GM12801 (cell line): ENCODE data around the gene RING1.

ENCODE experiments used
- TF ChIP-seq, protein P1 (sequence below): IDR thresholded peaks from one replicate; pipeline ENCODE4 v1.5.1; 2011; ENCODE audit warnings: control low read depth; ENCODE audit not compliant: insufficient read length; ENCODE audit errors: extremely low read depth

The RING1 gene

DNA sequence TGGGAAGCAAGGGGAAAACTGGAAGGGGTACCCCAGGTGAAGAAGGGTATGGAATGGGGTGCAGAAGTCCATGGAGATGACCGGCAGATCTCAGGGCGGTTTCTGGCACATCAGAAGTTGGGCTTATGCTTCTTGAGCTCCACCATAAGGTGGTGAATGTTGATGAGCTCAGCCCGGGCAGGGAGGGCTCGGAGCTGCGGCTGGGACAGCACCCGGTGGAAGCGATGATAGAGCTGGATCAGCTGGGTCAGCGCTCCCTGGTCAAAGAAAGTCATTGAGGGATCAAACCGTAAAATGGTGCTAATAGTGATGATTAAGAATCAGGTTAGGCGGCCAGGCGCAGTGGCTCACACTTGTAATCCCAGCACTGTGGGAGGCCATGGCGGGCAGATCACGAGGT is 42.4 kb downstream of the RING1 start:
- TF ChIP-seq, protein P1, sequence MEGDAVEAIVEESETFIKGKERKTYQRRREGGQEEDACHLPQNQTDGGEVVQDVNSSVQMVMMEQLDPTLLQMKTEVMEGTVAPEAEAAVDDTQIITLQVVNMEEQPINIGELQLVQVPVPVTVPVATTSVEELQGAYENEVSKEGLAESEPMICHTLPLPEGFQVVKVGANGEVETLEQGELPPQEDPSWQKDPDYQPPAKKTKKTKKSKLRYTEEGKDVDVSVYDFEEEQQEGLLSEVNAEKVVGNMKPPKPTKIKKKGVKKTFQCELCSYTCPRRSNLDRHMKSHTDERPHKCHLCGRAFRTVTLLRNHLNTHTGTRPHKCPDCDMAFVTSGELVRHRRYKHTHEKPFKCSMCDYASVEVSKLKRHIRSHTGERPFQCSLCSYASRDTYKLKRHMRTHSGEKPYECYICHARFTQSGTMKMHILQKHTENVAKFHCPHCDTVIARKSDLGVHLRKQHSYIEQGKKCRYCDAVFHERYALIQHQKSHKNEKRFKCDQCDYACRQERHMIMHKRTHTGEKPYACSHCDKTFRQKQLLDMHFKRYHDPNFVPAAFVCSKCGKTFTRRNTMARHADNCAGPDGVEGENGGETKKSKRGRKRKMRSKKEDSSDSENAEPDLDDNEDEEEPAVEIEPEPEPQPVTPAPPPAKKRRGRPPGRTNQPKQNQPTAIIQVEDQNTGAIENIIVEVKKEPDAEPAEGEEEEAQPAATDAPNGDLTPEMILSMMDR = no peak

DNA sequence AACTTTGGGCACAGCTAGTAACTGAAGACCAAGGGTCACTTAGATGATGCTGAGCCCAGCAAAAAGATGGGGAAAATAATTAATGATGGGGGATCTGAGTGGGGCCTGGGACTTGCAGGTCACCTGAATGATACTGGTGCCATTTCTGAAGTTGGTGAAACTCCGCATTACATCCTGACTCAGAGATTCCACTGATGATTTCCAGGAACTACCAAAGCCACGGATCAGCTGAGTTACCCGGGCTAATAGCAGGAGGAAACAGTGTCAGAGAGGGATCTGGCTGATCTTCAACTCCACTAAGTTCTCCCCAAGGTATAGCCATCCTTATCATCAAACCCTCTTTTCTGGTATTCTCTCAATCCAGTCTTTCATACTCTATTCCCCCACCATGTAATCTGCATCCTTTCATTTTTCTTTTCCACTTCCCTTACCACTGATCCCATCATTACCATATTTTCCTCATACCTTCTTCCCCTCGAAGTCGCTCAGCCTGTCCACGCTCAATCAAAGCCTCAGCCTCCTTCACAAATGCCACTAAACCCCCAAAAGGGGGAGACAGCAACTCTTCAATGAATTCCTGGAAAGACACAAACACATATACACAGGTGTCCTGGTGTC is 43.2 kb downstream of the RING1 start:
- TF ChIP-seq, protein P1 = no peak

DNA sequence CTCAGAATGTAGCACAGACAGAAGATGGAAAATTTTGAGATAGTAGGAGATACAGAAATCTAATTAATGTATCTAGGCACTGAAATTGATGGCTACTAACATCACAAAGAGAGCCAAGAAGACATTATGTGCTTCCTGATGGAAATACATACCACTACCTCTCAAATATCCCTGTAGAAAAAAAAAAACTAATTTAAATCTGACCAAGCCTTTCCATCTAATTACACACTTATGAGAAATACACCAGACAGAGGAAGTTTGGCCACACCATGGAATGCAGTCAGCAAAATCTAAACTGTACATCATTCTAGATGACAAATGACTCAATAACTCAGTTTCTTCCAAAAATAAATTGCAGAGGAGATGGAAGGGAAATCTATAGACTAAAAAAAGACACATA is 44.5 kb downstream of the RING1 start:
- TF ChIP-seq, protein P1 = no peak

DNA sequence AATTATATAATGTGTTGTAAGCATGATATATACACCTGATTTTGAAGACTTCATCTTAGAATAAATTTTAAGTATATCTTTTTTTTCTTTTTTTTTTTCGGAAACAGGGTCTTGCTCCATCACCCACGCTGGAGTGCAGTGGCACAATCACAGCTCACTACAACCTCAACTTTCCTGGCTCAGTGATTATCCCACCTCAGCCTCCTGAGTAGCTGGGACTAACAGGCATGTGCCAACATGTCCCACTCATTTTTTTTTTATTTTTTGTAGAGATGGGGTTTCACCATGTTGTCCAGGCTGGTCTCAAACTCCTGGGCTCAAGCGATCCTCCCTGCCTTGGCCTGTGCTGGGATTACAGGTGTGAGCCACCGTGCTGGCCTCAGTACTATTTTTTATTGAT is 46.3 kb downstream of the RING1 start:
- TF ChIP-seq, protein P1 = no peak

DNA sequence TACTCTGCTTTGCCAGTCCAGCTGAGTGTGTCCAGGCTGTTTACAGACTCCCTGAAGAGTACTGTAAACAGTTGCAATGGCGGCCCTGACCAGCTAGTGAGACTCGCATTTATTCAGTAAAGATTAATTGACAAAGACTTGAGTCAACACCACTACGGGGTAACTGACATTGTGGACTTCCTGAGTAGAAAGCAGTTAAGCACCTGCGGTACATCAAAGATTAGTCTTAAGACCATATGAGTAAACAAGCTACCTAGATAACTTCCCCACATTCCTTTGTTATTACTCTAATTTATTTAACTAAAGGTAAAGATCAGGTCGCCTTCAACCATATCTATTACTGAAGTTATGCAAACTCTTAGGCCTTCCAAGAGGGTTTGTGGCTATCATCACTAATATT is 50.7 kb downstream of the RING1 start:
- TF ChIP-seq, protein P1 = no peak
